ENCODE measurements around the gene CLIC5. TPM values are rescaled to one million over a fixed set of nuclear protein-coding genes. Genes with fewer than 3 reads are reported as not detected.

The CLIC5 gene
- total and polyA plus RNA-seq, 2 of the 8 experiments (the other 6 are each of a cell fraction or from before 2014, with no cell fraction given): 0.12 to 0.15 TPM

GRCh38 chr6:45947807-45948206, 67.9 kb downstream of the CLIC5 start:
- ChIA-PET CTCF (ENCODE audit: partially characterized antibody) (interaction anchor here (0.5 to 1.6 kb wide), 2 partner anchors 43 to 1439 kb away, joined by 3 read pairs; no protein-coding TSS in a partner anchor), POLR2A (ENCODE audit: partially characterized antibody) (no interaction called here)
- H3K27ac ChIP-seq (ENCODE audit: low read depth, low read length): no peak overlapping the region
- TF ChIP-seq HDAC6 (IDR thresholded peaks at IDR 0.05; ENCODE audit: low read depth, low read length): no peak
- no peak for TF ChIP-seq GABPA (IDR thresholded peaks at IDR 0.05; ENCODE audit: borderline replicate concordance, insufficient read depth, low read length)
- TF ChIP-seq RFX5 (IDR thresholded peaks at IDR 0.05; ENCODE audit: borderline replicate concordance, low read depth, low read length): no peak
- no peak for TF ChIP-seq HDAC2 (IDR thresholded peaks at IDR 0.05; ENCODE audit: borderline replicate concordance in 1 of 2, low read depth in 2 of 2, low read length in 2 of 2)
- no peak for TF ChIP-seq TBP (IDR thresholded peaks at IDR 0.05; ENCODE audit: low read depth, low read length)
- TF ChIP-seq SP2 (IDR thresholded peaks at IDR 0.05; ENCODE audit: low read length): no peak
- TF ChIP-seq SP1 (IDR thresholded peaks at IDR 0.05; ENCODE audit: low read depth, low read length): no peak
- no peak for TF ChIP-seq TCF12 (IDR thresholded peaks at IDR 0.05; ENCODE audit: low read depth, low read length)
- TF ChIP-seq SIRT6 (IDR thresholded peaks at IDR 0.05; ENCODE audit: low read length): no peak
- TF ChIP-seq SUZ12 (IDR thresholded peaks at IDR 0.05; ENCODE audit: low read length): no peak
- no peak for TF ChIP-seq RBBP5 (IDR thresholded peaks at IDR 0.05; ENCODE audit: borderline replicate concordance, low read depth, low read length)
- no peak for TF ChIP-seq CBX8 (IDR thresholded peaks at IDR 0.05; ENCODE audit: borderline replicate concordance, low read depth, low read length)
- TF ChIP-seq RAD21 (IDR thresholded peaks at IDR 0.05 in 1 of 2, conservative IDR thresholded peaks at IDR 0.05 in 1 of 2; ENCODE audit: low read depth in 2 of 2, low read length in 2 of 2): no peak

More at GRCh38 chr6:45947807-45948206, 67.9 kb downstream of the CLIC5 start:
- Histone ChIP-seq H4K91ac (replicated peaks; ENCODE audit: insufficient read length, low read length) (no peak overlapping the region), H3K9me3 (ENCODE audit: insufficient read depth in 2 of 2, low read depth in 1 of 2, low read length in 1 of 2) (no peaks in the 10 kb centered on the region), H4K5ac (ENCODE audit: insufficient read length, low read depth, low read length) (no peak overlapping the region), H2BK5ac (ENCODE audit: low read depth, low read length) (no peak overlapping the region), H2AFZ (ENCODE audit: low read length) (no peak overlapping the region), H2BK12ac (ENCODE audit: low read depth, low read length) (no peak overlapping the region), H4K20me1 (replicated peaks in 1 of 2; ENCODE audit: control insufficient read depth in 1 of 2, insufficient read depth in 2 of 2, low read length in 2 of 2) (no peaks in the 10 kb centered on the region), H3K4me1 (replicated peaks in 1 of 4; ENCODE audit: control insufficient read depth in 3 of 4, insufficient read depth in 4 of 4, low read length in 3 of 4) (no peaks in the 10 kb centered on the region), H3K27me3 (replicated peaks in 1 of 4; ENCODE audit: control insufficient read depth in 3 of 4, extremely low read depth in 1 of 4, insufficient read depth in 3 of 4, low read length in 3 of 4) (no peaks in the 10 kb centered on the region), H3K79me2 (ENCODE audit: control insufficient read depth in 1 of 2, insufficient read depth in 2 of 2, low read length in 2 of 2) (no peaks in the 10 kb centered on the region), H2BK20ac (ENCODE audit: low read length) (no peak overlapping the region), H3K4me2 (ENCODE audit: insufficient read depth in 1 of 2, low read depth in 2 of 2, low read length in 2 of 2) (no peak overlapping the region), H2BK120ac (replicated peaks; ENCODE audit: low read depth, low read length) (no peak overlapping the region), H3K14ac (ENCODE audit: insufficient read length) (no peak overlapping the region), H3K36me3 (ENCODE audit: control insufficient read depth in 2 of 4, insufficient read depth in 4 of 4, low read length in 3 of 4) (no peaks in the 10 kb centered on the region), H3K23me2 (ENCODE audit: low read depth, low read length) (no peaks in the 10 kb centered on the region), H2AK5ac (ENCODE audit: low read depth, low read length) (no peak overlapping the region), H3K79me1 (ENCODE audit: low read depth, low read length) (no peaks in the 10 kb centered on the region), H3K4ac (replicated peaks; ENCODE audit: insufficient read length, low read depth, low read length) (no peak overlapping the region), H3K9ac (replicated peaks in 1 of 4; ENCODE audit: extremely low read depth in 1 of 4, low read depth in 3 of 4, low read length in 3 of 4) (no peak overlapping the region), H3K23ac (ENCODE audit: insufficient read length) (no peak overlapping the region), H2BK15ac (ENCODE audit: low read length) (no peak overlapping the region), H3K18ac (ENCODE audit: extremely low read depth, low read length) (no peak overlapping the region), H4K8ac (ENCODE audit: extremely low read depth, insufficient read depth, low read length) (no peak overlapping the region), H3K4me3 (ENCODE audit: extremely low read depth in 1 of 4, insufficient read depth in 2 of 4, low read depth in 3 of 4, low read length in 4 of 4) (no peak overlapping the region), H3K56ac (replicated peaks; ENCODE audit: insufficient read length, low read depth, low read length) (no peak overlapping the region)
- no peak for FAIRE-seq
- no peak for DNase-seq (ENCODE audit: low read depth in 1 of 2, low spot score in 2 of 2)

Measured in H1 (cell line).